Nephron progenitor cell (in vitro differentiated cells): ENCODE data around the gene MYO1H.

Source experiments
- DNase-seq: peaks from one replicate; pipeline ENCODE4 v3.0.0; 2021
- H3K27ac Mint-ChIP-seq: 2 replicates; pipeline ENCODE4 v1.8.0; 2021; ENCODE audit warnings: mild to moderate bottlenecking, moderate library complexity, mixed read lengths
- H3K27me3 Mint-ChIP-seq: 2 replicates; pipeline ENCODE4 v1.8.0; 2021; ENCODE audit warnings: mild to moderate bottlenecking, low read depth, mixed read lengths; ENCODE audit not compliant: poor library complexity
- H3K36me3 Mint-ChIP-seq: 2 replicates; pipeline ENCODE4 v1.8.0; 2021; ENCODE audit warnings: low read depth, mixed read lengths
- H3K4me1 Mint-ChIP-seq: 2 replicates; pipeline ENCODE4 v1.8.0; 2021; ENCODE audit warnings: mixed read lengths
- H3K4me3 Mint-ChIP-seq: 2 replicates; pipeline ENCODE4 v1.8.0; 2021; ENCODE audit warnings: mild to moderate bottlenecking, moderate library complexity, mixed read lengths
- H3K9me3 Mint-ChIP-seq: 2 replicates; pipeline ENCODE4 v1.8.0; 2021; ENCODE audit warnings: mild to moderate bottlenecking, moderate library complexity, mixed read lengths
- CTCF ChIP-seq: fragments of 200-600 bp; sonication (generic); IDR thresholded peaks from 2 replicates; pipeline ENCODE4 v1.5.0; 2021; ENCODE audit warnings: antibody characterized with exemption

MYO1H gene, protein sequence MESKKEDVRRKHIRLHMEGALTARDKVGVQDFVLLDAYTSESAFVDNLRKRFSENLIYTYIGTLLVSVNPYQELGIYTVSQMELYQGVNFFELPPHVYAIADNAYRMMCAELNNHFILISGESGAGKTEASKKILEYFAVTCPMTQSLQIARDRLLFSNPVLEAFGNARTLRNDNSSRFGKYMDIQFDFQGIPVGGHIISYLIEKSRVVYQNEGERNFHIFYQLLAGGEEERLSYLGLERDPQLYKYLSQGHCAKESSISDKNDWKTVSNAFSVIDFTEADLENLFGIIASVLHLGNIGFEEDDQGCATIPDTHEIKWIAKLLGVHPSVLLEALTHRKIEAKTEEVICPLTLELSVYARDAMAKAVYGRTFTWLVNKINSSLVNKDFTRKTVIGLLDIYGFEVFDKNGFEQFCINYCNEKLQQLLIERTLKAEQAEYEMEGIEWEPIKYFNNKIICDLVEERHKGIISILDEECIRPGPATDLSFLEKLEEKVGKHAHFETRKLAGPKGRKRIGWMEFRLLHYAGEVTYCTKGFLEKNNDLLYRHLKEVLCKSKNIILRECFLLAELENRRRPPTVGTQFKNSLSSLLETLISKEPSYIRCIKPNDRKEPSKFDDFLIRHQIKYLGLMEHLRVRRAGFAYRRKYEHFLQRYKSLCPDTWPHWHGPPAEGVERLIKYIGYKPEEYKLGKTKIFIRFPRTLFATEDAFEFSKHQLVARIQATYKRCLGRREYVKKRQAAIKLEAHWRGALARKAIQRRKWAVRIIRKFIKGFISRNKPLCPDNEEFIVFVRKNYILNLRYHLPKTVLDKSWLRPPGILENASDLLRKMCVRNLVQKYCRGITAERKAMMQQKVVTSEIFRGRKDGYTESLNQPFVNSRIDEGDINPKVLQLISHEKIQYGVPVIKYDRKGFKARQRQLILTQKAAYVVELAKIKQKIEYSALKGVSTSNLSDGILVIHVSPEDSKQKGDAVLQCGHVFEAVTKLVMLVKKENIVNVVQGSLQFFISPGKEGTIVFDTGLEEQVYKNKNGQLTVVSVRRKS

DNA sequence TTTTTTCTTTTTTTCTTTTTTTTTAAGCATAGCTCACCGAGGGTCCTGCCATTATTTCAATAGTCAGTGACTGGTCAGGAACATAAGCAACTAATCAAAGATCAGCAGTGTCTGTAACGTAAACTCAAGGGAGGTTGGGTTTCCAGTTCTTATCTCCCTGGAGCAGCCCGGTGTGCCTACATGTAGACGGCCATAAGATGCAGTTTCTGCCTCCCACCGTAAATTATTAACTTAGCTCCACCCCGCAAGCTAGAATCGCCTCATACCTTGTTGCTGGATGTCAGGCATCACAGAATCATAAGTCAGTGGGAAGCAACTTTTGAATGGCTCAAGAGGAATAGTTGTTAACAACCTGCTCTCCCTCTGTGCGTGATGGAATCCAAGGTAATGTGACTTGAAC lies at the start of gene MYO1H:
TSS of gene MYO1H (plus strand) at position 312 of the 400 bp plus-strand sequence. CDS start at position 373, 61 bp downstream.
- no peaks in the 10 kb centered on the region for H3K36me3 Mint-ChIP-seq
- peaks cover 36% of the 10 kb centered on the region for H3K27me3 Mint-ChIP-seq
- H3K9me3 Mint-ChIP-seq = peaks cover 9% of the 10 kb centered on the region
- DNase-seq = no peak
- no peak within 1 kb of the TSS for H3K4me3 Mint-ChIP-seq
- no peaks in the 10 kb centered on the region for H3K4me1 Mint-ChIP-seq
- no peak for TF ChIP-seq CTCF
- no peak within 1 kb of the TSS for H3K27ac Mint-ChIP-seq

- DNase-seq = no peak
- H3K36me3 Mint-ChIP-seq = no peaks in the 10 kb centered on the region
- H3K4me1 Mint-ChIP-seq = peaks cover 18% of the 10 kb centered on the region
- peaks cover 92% of the 10 kb centered on the region for H3K27me3 Mint-ChIP-seq
- no peak overlapping the region for H3K4me3 Mint-ChIP-seq
- H3K9me3 Mint-ChIP-seq = no peaks in the 10 kb centered on the region
- H3K27ac Mint-ChIP-seq = no peak overlapping the region
- TF ChIP-seq CTCF = no peak
Observed at GRCh38 chr12:109299849-109300248, 47.9 kb upstream of the MYO1H start.

DNA sequence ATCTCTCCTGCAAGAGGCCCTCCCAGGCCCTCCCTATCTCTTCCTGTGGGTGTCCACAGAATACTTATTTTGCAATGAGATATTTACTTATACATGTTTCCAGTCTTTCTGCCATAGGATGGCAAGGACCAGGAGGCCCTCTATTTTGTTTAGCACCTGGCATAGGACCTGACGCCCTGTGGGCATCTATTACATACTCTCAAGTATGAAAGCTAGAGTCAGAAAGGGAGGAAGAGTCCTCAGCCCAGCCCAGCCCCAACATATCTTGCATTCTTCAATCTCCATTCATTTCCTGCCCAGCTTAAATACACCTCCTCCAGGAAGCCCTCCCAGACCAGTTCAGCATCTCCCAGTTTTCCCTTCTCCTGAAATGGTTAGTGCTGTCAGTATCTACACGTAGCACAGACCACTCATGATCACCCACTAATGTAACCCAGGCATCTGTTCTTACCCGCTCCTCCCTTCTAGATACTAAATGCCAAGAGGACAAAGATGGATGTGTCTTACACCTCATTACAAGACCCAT lies 46.0 kb upstream of the MYO1H start:
- Mint-ChIP-seq H3K27me3 (peaks cover 99% of the 10 kb centered on the region), H3K4me1 (peaks cover 18% of the 10 kb centered on the region), H3K9me3 (no peaks in the 10 kb centered on the region), H3K36me3 (no peaks in the 10 kb centered on the region), H3K4me3 (no peak overlapping the region), H3K27ac (no peak overlapping the region)
- no peak for TF ChIP-seq CTCF
- DNase-seq = no peak

DNA sequence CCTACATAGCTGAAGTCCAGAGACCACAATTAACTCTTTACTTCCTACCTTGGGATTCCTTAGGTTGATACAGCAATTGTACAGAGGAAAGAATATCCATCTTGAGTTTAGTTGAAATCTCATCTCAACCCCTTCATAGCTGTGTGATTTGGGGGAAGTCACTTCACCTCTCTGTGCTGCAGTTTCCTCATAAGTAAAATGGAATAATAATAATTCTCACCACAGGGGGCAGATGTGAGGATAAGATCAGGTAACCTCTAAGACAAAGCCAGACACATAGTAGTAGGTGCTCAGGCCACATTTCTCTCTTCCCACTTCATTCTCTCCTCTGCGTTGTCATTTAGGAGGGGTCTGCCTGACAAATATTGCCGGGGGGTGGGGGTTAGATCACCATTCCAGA lies 45.3 kb upstream of the MYO1H start:
- Mint-ChIP-seq H3K27me3 (peaks cover 99% of the 10 kb centered on the region), H3K4me3 (no peak overlapping the region), H3K9me3 (no peaks in the 10 kb centered on the region), H3K4me1 (peaks cover 18% of the 10 kb centered on the region), H3K36me3 (no peaks in the 10 kb centered on the region), H3K27ac (no peak overlapping the region)
- no peak for TF ChIP-seq CTCF
- no peak for DNase-seq

- H3K9me3 Mint-ChIP-seq = no peaks in the 10 kb centered on the region
Observed at GRCh38 chr12:109302770-109303169, 44.9 kb upstream of the MYO1H start.

More at GRCh38 chr12:109302770-109303169, 44.9 kb upstream of the MYO1H start:
- peaks cover 18% of the 10 kb centered on the region for H3K4me1 Mint-ChIP-seq
- no peaks in the 10 kb centered on the region for H3K36me3 Mint-ChIP-seq
- no peak for DNase-seq
- H3K4me3 Mint-ChIP-seq = no peak overlapping the region
- H3K27ac Mint-ChIP-seq = no peak overlapping the region
- TF ChIP-seq CTCF = no peak
- peaks cover 99% of the 10 kb centered on the region for H3K27me3 Mint-ChIP-seq
